Thyroid gland (tissue), 4 donors: ENCODE data around the gene SNX14.

Experiments used
- POLR2A ChIP-seq, 2 donors: fragments of 450-650 bp; IDR thresholded peaks; one replicate each; pipeline ENCODE4 v1.6.1; 2017; ENCODE audit warnings: antibody characterized with exemption in 2 of 2, mild to moderate bottlenecking in 2 of 2, moderate library complexity in 1 of 2
- TF ChIP-seq, protein P1 (sequence below), 6 experiments: fragments of 200-600 bp in 3 of 6; fragments of 450-650 bp in 3 of 6; sonication (generic) in 3 of 6; IDR thresholded peaks; one replicate each; pipeline ENCODE4 v1.5.1; 2016 to 2019; ENCODE audit warnings: antibody characterized with exemption in 6 of 6, mild to moderate bottlenecking in 2 of 6, inconsistent platforms in 1 of 6, moderate library complexity in 1 of 6

DNA sequence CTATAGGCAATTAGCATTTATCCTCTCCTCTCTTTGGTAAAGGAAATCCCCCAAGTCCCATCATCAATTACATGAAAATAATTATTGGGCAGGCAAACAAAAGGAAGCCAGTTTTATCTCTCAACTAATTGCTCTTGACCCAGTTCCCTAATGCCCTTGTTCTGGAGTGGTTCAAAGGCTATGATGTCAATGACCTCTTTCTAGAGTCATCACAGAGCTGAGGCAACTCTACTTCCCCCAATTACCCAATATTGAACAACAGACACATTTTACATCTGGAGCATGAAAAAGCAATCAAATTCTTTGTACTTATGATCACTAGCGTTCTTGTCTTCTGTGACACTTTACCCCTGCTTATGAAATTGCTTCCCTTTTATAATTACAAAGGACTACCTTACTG, 100.3 kb downstream of the SNX14 start:
- TF ChIP-seq, protein P1, sequence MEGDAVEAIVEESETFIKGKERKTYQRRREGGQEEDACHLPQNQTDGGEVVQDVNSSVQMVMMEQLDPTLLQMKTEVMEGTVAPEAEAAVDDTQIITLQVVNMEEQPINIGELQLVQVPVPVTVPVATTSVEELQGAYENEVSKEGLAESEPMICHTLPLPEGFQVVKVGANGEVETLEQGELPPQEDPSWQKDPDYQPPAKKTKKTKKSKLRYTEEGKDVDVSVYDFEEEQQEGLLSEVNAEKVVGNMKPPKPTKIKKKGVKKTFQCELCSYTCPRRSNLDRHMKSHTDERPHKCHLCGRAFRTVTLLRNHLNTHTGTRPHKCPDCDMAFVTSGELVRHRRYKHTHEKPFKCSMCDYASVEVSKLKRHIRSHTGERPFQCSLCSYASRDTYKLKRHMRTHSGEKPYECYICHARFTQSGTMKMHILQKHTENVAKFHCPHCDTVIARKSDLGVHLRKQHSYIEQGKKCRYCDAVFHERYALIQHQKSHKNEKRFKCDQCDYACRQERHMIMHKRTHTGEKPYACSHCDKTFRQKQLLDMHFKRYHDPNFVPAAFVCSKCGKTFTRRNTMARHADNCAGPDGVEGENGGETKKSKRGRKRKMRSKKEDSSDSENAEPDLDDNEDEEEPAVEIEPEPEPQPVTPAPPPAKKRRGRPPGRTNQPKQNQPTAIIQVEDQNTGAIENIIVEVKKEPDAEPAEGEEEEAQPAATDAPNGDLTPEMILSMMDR (IDR thresholded peaks at IDR 0.05) = no peak
- no peak for TF ChIP-seq POLR2A (IDR thresholded peaks at IDR 0.05)
